CD4-positive, alpha-beta T cell treated with Interleukin-15 for 4 hours (primary cell): ENCODE results near the gene SERHL2.
"Not testable (repeated sequence)": the region's sequence is repeated elsewhere in the genome, so short reads cannot be mapped to it uniquely, and the experiment has no call there.

Experiments used
- DNase-seq: peaks from one replicate; pipeline ENCODE4 v3.0.0-alpha.2; 2020; ENCODE audit warnings: low spot score

Gene SERHL2

DNA sequence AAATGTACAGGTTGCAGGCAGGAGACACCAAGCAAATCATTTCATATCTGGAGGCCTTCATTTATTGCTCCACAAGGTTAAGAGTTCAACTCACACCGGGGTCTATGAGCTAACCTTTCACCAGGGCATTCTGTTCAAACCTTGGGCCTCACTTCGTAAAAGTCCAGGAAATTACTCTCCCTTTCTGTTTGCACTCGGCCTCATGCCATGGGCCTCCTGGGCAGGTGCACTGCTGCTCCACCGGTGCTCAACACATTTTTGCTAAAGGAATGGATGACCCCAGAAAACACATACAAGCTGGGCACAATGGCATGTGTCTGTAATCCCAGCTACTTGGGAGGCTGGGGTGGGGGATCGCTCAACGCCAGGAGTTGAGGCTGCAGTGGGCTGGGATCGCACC is 17.6 kb upstream of the SERHL2 start:
- no peak for DNase-seq

DNA sequence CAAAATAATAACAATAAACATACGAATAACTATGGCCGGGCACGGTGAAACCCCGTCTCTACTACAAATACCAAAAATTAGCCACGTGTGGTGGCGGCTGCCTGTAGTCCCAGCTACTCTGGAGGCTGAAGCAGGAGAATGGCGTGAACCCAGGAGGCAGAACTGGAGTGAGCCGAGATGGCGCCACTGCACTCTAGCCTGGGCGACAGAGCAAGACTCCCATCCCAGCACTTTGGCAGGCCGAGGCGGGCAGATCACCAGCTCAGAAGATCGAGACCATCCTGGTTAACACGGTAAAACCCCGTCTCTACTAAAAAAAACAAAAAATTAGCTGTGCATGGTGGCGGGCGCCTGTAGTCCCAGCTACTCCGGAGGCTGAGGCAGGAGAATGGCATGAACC is 17.1 kb upstream of the SERHL2 start:
- not testable (repeated sequence) for DNase-seq

DNA sequence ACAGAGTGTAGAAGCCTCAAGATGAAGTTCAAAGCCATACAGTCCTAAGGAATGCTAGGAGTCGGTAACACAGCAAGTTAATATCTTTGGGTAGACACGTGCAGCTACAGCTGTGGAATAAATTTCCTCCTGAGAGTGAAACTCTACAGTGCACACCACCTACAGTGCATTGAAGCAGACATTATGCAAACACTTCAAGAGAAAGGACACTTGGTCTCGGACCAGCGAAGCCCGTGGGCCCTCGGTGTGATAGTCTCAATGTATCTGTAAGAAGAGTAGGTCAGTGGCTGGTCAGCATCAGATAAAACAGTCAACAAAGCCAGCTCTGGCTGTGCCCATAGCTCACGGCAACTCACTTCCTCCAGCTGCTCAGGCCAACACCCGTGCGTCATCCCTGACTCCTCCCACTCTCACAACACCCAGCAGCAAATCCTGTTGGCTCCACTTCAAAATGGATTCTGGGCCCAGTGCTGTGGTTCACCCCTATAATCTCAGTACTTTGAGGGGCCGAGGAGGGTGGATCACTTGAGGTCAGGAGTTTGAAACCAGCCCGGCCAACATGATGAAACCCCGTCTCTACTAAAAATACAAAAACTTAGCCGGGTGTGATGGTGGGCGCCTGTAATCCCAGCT is 16.4 kb upstream of the SERHL2 start:
- DNase-seq, result not testable (repeated sequence)

- not testable (repeated sequence) for DNase-seq
Observed at GRCh38 chr22:42539236-42539771, 14.5 kb upstream of the SERHL2 start.

DNA sequence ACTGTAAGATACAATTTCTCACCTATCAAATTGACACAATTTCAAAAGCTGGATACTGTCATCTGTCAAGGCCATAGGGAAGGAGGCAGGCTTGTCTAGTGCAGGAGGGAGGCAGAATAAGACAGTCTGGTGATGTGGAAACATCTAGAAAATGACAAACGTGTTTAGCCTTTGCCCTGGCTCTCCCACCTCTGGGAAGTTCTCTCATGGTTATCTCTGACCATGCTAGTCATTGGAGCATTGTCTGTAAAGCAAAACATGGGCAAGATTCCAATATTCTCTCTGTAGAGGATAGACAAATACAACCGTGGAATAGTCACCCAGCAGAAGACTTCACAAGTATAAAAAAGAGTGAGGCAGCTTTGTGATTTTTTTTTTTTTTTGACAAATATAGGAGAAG is 9.1 kb upstream of the SERHL2 start:
- no peak for DNase-seq

DNA sequence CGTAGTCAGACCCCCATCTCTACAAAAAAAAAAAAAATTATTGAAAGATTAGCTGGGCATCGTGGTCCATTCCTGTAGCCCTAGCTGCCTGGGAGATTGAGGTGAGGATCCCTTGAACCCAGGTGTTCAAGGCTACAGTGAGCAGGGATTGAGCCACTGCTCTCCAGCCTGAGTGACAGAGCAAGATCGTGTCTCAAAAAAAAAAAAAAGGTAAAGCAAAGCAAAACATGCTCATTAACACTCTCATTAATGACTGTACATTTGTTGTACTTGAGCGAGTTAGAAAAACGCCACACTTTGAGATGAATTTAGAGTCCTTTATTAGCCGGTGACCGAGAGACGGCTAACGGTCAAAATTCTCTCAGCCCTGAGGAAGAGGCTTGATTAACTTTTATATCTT is 6.2 kb upstream of the SERHL2 start:
- no peak for DNase-seq

DNA sequence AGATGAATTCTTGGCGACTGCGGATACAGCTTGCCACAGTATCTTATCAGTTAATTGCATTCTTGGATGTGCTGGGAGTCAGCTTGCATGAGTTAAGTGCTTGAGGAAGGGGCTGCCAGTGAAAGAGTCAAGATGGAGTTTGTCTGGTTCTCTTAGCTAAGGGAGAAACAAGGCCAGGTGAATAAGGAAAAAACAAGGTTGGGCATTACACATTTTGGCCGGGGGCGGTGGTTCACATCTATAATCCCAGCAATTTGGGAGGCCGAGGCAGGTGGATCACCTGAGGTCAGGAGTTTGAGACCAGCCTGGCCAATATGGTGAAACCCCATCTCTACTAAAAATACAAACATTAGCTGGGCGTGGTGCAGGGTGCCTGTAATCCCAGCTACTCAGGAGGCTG is 5.6 kb upstream of the SERHL2 start:
- DNase-seq, result not testable (repeated sequence)

DNA sequence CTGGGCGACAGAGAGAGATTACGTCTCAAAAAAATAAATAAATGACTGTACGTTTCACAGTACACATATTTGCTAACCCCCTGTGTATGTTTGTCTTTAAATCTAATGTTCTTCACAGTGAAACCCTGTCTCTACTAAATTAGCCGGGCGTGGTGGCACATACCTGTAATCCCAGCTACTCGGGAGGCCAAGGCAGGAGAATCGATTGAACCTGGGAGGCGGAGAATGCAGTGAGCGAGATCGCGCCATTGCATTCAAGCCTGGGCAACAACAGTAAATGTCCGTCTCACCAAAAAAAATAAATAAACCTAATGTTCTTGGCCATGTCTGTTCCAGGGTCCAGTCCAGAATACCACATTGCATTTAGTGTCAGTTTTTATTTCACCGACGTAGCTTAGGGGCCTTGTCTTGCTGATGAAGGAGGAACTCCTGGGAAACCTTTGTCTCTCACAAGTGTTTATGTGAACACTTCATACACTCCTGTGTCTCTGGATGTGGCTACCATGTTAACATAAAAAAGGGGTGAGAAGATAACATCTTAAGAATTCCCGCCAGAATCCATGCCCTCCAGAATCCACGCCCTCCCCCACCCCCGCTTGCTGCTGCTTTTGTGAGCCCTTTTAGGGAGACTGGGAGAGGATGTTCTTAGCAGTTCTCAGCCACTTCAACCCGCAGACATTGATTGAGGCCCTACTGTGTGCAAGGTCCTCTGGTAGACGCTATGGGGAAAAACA is 5.0 kb upstream of the SERHL2 start:
- no peak for DNase-seq

DNA sequence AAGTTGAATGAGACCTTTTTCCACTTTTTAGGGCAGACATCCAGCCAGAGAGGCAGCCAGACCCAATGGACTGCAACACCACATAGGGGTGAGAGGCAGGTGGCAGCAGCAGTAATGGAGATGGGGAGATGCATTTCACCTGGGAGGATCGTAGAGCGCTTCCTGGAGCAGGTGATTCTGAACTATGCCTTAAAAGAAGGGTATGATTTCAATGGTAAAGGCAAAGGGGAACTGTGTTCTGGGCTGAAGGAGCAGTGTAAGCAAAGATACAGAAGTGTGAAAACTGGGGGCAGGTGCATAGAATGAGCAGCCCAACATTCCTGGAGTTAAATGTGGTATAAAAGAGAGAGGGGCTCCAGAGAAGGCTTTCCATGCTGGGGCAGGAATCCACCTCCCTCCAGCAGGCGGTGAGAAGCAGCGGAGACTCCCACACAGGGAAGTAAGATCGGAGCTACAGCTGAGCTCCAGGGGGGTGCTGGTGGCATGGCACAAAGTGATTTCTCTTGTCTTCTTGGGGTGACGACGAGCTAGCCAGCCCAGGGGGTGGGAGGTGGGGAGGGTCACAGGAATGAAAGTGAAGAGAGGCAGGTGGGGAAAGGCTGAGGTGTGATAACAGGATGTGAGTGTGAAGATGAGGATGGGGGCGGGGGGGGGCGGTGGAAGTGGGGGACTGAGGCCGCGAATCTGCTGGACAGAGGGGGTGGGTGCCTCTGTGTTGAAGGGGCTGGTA is 4.3 kb upstream of the SERHL2 start:
- DNase-seq, result no peak

- DNase-seq, result not testable (repeated sequence)
Observed at GRCh38 chr22:42552294-42552647, 1.5 kb upstream of the SERHL2 start.

DNA sequence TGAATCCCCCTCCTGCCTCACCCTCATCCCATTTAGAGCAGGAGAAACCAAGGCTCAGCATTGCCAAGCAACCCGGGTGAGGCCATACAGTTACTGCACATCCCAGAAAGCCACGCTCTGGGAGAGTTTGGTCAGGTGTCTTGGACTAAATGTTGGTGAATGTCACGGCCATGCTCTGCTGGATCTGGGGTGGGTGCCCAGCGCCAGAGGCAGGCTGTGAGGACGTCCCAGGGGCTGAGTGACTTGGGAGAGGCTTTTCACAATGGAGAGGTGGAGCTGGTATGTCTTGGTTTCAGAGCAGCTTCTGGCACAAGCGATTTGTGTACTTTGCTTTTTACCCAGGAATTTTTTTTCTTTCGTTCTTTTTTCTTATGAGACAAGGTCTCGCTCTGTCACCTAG is 6.6 kb downstream of the SERHL2 start:
- DNase-seq, result no peak

DNA sequence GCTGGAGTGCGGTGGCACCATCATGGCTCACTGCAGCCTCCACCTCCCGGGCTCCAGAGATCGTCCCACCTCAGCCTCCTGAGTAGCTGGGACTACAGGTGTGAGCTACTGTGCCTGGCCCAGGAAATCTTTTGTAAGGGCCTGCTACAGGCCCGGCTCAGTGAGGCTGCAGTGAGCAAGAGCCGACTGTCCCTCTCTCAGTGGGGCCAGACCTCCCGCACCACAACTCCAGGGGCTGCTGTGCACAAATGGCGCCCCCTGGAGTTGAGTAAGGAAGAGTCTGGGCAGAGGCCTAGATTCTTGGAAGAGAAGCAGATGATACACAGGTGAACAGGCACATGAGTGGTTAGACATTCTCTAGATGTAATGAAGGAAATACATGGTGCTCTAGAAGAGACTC is 7.0 kb downstream of the SERHL2 start:
- DNase-seq, result no peak

DNA sequence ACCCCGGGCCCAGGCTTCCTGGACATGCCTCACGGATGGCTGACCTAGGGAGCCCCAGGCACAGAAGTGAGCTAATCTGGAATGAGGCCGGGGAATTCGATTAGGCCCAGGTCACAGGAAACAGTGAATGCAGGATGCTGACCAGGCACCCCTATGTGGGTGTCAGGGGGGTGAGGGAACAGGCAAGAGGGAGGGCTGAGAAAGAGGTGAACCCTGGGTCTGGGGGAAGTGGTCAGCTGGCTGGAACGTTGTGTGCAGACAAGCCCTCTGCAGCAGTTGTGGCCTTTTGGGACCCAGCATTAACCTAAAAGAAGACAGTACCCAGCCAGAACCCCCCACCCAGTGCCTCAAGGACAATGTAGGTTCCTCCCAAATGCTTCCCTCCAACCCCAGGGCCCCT is 8.1 kb downstream of the SERHL2 start:
- no peak for DNase-seq

DNA sequence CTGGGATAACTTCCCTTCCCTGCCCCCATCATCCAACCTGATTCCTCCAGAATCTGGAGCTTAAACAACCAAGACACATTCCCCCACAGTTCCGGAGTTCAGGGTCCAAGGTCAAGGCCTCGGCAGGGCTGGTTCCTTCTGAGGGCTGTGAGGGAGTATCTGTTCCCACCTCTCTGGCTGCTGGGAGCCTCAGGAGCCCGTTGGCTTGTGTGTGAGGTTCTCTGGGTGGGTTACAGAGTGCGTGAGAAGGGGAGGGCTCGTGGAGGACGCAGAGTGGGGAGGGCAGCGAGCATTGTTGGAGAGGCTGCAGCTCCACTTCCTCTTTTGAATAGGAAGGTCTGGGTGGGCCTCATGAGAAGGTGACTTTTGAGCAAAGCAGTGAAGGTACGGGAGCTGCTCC is 8.5 kb downstream of the SERHL2 start:
- DNase-seq, result no peak

DNA sequence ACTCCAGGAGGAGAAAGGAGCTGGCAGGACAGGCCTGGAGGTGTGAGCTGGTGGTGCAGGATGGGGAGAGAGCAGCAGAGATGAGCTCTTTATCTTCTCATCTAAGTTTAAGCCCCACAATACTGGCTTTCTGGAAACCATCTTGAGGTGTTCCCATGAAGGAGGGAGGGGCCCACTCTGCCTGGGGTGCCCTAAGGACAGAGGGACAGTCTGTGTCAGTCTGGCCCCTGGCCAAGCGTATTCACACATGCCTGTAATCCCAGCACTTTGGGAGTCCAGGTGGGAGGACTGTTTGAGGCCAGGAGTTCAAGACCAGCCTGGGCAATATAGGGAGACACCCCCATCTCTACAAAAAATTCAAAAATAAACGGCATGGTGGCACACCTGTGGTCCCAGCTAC is 8.9 kb downstream of the SERHL2 start:
- no peak for DNase-seq

- not testable (repeated sequence) for DNase-seq
Observed at GRCh38 chr22:42563943-42564342, 10.2 kb downstream of the SERHL2 start.

DNA sequence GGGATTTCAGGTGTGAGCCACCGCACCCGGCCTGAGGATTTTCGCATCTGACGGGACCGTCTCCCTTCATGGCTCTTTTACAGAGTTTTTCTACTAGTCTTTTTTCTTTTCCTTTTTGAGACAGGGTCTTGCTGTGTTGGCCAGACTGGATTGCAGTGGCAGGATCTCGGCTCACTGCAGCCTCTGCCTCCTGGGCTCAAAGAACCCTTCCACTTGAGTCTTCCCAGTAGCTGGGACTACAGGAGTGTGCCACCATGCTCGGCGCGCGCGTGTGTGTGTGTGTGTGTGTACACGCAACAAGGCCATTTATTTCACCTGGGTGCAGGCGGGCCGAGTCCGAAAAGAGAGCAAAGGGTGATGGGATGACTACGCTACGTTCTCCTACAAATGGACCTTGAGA is 10.9 kb downstream of the SERHL2 start:
- DNase-seq, result no peak

GRCh38 chr22:42565956-42566355 is 12.2 kb downstream of the SERHL2 start:
- DNase-seq, result no peak

DNA sequence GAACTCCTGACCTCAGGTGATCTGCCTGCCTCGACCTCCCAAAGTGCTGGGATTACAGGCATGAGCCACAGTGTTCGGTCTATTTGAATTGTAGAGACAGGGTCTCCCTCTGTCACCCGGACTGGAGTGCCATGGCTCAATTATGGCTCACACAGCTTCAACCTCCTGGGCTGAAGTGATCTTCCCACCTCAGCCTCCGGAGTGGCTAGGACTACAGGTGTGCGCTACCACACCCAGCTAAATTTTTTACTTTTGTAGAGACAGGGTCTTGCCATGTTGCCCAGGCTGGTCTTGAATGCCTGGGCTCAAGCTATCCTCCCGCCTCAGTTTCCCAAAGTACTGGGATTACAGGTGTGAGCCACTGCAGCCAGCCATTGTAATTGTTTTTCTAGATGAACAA is 14.2 kb downstream of the SERHL2 start:
- not testable (repeated sequence) for DNase-seq

DNA sequence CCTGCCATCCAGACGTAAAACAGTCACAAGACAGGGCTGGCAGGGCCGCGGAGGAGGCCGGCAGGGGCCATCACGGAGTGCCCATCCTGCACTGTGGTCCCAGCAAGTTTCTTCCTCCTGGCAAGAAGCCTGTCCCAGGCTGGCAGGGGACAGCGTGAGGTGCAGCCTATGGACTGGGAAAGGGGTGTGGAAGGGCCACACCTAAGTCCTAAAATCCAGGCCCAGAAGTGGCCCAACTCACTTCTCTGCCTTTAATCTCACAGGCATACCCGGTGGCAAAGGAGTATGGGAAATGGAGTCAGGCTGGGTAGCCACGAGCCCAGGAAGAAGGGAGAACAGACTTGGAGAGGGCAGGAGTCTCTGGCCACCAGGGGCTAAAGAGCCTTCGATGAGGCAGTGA is 16.8 kb downstream of the SERHL2 start:
- DNase-seq, result not testable (repeated sequence)

DNA sequence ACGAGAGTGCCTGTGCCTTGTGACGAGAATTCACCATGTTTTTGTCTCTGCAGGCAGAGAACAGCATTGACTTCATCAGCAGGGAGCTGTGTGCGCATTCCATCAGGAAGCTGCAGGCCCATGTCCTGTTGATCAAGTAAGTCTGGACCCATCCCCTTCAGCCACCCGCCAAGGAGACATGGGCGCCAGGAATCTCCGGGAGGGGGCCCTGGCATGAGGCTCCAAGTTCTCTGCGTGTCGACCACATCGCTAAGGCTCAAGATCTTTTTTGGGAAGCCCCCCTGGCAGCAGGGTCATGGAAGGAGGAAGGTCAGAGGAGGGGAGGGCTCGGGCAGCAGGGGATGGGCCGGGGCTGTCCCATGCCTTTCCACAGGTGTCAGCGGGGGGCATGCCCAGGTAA is 17.3 kb downstream of the SERHL2 start:
- not testable (repeated sequence) for DNase-seq

GRCh38 chr22:42574046-42574445 is 20.3 kb downstream of the SERHL2 start:
- DNase-seq, result not testable (repeated sequence)

GRCh38 chr22:42574468-42574867 is 20.7 kb downstream of the SERHL2 start:
- DNase-seq, result not testable (repeated sequence)
